Gastroesophageal sphincter (tissue), 4 donors: ENCODE data around the gene NDRG3. TPM values are rescaled to one million over a fixed set of nuclear protein-coding genes. Genes with fewer than 3 reads are reported as not detected.

ENCODE experiments used
- ATAC-seq: fragments of 150-250 bp; one replicate; pipeline ENCODE4 v1.9.1; 2016; ENCODE audit warnings: mild to moderate bottlenecking, moderate library complexity
- H3K27ac ChIP-seq, 4 donors: fragments of 200-600 bp; sonication (generic) in 3 of 4; 1 replicate in 3 of 4; 2 replicates in 1 of 4; pipeline ENCODE4 v1.5.1; 2016 to 2019
- H3K27me3 ChIP-seq: fragments of 200-600 bp; sonication (generic); one replicate; pipeline ENCODE4 v1.5.1; 2019
- H3K36me3 ChIP-seq, 2 donors: fragments of 200-600 bp; sonication (generic); one replicate each; pipeline ENCODE4 v1.5.1; 2019; ENCODE audit warnings: control low read depth in 1 of 2
- H3K4me1 ChIP-seq, 3 donors: fragments of 200-600 bp; sonication (generic); 1 replicate in 2 of 3; 2 replicates in 1 of 3; pipeline ENCODE4 v1.5.1; 2016 to 2019; ENCODE audit warnings: control low read depth in 2 of 3
- H3K4me3 ChIP-seq, 2 donors: fragments of 200-600 bp; sonication (generic); one replicate each; pipeline ENCODE4 v1.5.1; 2019; ENCODE audit warnings: mild to moderate bottlenecking in 1 of 2, moderate library complexity in 1 of 2
- H3K9me3 ChIP-seq, 3 donors: fragments of 200-600 bp; sonication (generic); one replicate each; pipeline ENCODE4 v1.5.1; 2017 to 2019; ENCODE audit warnings: control low read depth in 2 of 3
- CTCF ChIP-seq, 4 experiments: fragments of 200-600 bp in 2 of 4; fragments of 450-650 bp in 2 of 4; sonication (generic) in 1 of 4; IDR thresholded peaks; one replicate each; pipeline ENCODE4 v1.5.1; 2017 to 2019; ENCODE audit warnings: antibody characterized with exemption in 4 of 4, mild to moderate bottlenecking in 2 of 4, moderate library complexity in 2 of 4
- EP300 ChIP-seq: sonication (generic); formaldehyde crosslinking; IDR thresholded peaks from one replicate; pipeline ENCODE4 v1.6.1; 2017; ENCODE audit warnings: antibody characterized with exemption, mild to moderate bottlenecking
- POLR2A ChIP-seq, 2 donors: fragments of 450-650 bp; IDR thresholded peaks; one replicate each; pipeline ENCODE4 v1.6.1; 2017; ENCODE audit warnings: antibody characterized with exemption in 2 of 2, mild to moderate bottlenecking in 2 of 2, moderate library complexity in 1 of 2
- POLR2AphosphoS5 ChIP-seq: sonication (generic); formaldehyde crosslinking; IDR thresholded peaks from one replicate; pipeline ENCODE4 v1.6.1; 2017; ENCODE audit warnings: antibody characterized with exemption
- WGBS, 2 donors: methylation state at CpG; one replicate each; pipeline ENCODE4 v1.1.5; 2018; ENCODE audit warnings: low coverage in 1 of 2; 5-methylcytosine and 5-hydroxymethylcytosine counted together
- total RNA-seq, 4 donors: library from RNA; depleted of rRNA; stranded (reverse); fragments of >200 nt; gene quantifications; one replicate each; pipeline ENCODE4 v1.1.0, GENCODE V29; 2016

Gene NDRG3
- total RNA-seq, 4 donors from 2014 or later: 13.3 to 37.1 (median 26.0) TPM

DNA sequence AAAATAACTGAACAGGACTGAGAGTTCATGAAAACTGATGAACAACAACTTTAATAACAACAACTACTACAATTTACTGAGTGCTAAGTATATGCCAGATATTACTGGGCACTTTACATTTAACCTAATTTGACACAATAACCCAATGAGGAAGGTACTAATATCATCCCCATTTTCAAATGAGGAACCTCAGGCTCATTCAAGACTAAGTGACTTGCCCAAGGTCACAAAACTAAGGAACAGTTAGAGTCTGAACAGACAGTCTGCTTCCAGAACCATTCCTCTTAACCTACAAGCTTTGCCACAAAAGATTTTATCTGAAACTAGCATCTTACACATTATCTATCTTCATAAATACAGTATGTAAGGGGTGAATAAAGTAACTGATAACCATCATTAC is 10.6 kb upstream of the NDRG3 start:
- Histone ChIP-seq H3K4me3 (no peak overlapping the region), H3K4me1 (peaks cover 0 to 11% (median 0%) of the 10 kb centered on the region in 3 donors), H3K9me3 (no peaks in the 10 kb centered on the region), H3K27ac (no peak overlapping the region), H3K27me3 (no peaks in the 10 kb centered on the region), H3K36me3 (peaks cover 0 to 41% of the 10 kb centered on the region in 2 donors)
- ATAC-seq: no peak
- TF ChIP-seq EP300 (no peak), CTCF (IDR thresholded peaks at IDR 0.05) (no peak), POLR2A (IDR thresholded peaks at IDR 0.05) (no peak), POLR2AphosphoS5 (no peak)

DNA sequence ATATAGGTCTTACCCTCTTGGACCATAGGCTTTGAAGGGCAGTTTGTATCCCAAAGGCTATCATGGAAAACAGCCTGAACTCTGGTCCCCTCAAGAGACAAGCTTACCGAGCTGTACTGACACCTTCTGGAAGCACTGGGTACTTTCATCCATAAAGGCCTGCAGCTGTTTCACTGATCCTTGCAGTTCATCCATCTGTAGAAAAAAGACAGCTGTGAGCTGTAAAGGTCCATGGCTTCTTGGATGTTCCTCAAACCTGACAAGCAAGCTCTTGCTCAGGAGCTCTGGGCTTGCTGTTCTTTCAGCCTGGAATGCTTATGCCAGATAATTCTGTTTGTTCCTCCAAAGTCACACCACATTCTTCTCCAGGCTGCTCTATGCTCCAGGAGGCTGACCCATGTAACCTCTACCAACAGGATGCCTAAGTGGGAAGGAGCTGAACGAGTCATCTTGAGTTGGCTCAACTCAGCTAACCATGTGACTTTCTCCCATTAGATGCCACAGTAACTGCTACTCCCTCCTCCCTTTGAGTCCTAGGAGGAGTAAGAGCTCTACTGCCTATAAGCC is 8.8 kb upstream of the NDRG3 start:
- H3K36me3 ChIP-seq: peaks cover 0 to 41% of the 10 kb centered on the region in 2 donors
- H3K27me3 ChIP-seq: no peaks in the 10 kb centered on the region
- peaks cover 0 to 11% (median 0%) of the 10 kb centered on the region in 3 donors for H3K4me1 ChIP-seq
- TF ChIP-seq EP300 (no peak), CTCF (IDR thresholded peaks at IDR 0.05) (peak; percentile 56 to 86 (median 78)), POLR2A (IDR thresholded peaks at IDR 0.05) (no peak), POLR2AphosphoS5 (no peak)
- peak; percentile 90 for ATAC-seq
- H3K9me3 ChIP-seq: no peaks in the 10 kb centered on the region
- no peak overlapping the region for H3K4me3 ChIP-seq
- WGBS, 2 donors: 0 to 6% methylated on average over 1 to 2 of the region's 2 CpGs
- H3K27ac ChIP-seq: peak overlapping the region in 3 of 4 donors; percentile 26 to 55 (median 28)

DNA sequence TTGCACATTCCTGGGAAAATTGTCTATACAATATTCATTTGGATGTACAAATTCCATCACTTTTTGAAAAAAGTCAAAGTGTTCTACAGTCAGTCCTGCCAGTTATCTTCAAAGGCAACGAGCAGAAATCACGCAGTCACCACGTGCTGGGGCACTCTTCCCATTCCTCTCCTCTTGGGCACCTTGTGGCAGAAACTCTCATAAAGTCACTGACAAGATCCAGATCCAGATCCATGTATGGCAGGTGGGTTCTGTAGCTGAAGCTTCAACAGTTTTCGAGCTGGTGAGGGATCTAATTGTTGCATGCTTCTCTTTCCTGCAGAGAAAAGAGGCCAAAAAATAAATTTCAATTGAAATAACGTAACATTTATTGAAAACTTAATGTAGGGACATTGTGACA is 6.7 kb upstream of the NDRG3 start:
- no peak for ATAC-seq
- WGBS, 2 donors: 67 to 91% methylated on average over 5 of the region's 5 CpGs
- Histone ChIP-seq H3K4me1 (peaks cover 0 to 11% (median 0%) of the 10 kb centered on the region in 3 donors), H3K27ac (no peak overlapping the region), H3K9me3 (no peaks in the 10 kb centered on the region), H3K36me3 (peaks cover 0 to 39% of the 10 kb centered on the region in 2 donors), H3K27me3 (no peaks in the 10 kb centered on the region), H3K4me3 (no peak overlapping the region)
- TF ChIP-seq POLR2AphosphoS5 (no peak), POLR2A (IDR thresholded peaks at IDR 0.05) (no peak), CTCF (IDR thresholded peaks at IDR 0.05) (no peak), EP300 (no peak)

DNA sequence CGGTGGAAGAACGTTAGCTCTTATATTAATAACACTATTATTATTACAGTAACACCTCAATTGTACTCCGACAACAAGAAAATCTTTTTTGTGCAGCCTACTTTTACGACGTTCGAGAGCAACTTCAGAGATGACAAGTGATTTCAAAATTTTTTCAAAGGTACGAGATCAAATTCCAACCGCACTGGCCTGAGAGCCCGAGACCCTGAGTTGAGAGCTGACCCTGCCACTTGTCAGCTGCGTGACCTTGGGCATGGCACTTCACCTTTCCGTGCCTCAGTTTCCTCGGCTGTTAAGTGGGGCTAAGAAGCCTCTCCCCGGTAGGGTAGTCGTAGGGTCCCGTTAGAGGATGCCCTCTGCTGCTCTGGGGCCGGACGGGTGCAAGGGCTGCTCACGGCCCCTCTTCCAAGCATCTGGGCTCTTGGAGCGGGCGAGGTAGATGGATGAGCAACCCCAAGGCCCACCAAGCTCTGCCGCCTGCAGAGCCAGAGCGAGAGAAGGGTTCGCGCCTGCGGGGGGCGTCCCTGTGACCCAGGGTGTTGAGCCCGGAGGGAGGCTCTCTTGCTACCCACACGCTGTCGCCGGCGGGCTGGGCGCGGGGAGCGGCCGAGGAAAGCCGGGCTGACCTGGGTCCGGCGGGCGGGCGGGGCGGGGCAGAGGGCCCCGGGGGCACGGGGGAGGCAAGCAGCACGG is 510 bp downstream of the NDRG3 start:
- WGBS, 2 donors: 0 to 4% methylated on average over 8 to 11 of the region's 44 CpGs
- Histone ChIP-seq H3K27ac (peak overlapping the region in 3 of 4 donors; percentile 66 to 83 (median 77)), H3K36me3 (no peaks in the 10 kb centered on the region), H3K4me3 (peak overlapping the region; percentile 84 to 93), H3K9me3 (no peaks in the 10 kb centered on the region), H3K4me1 (peaks cover 0 to 22% (median 0%) of the 10 kb centered on the region in 3 donors), H3K27me3 (no peaks in the 10 kb centered on the region)
- ATAC-seq: peak; percentile 12
- no peak for TF ChIP-seq POLR2A (IDR thresholded peaks at IDR 0.05)
- no peak for TF ChIP-seq POLR2AphosphoS5
- no peak for TF ChIP-seq EP300
- TF ChIP-seq CTCF (IDR thresholded peaks at IDR 0.05): no peak

GRCh38 chr20:36744764-36745191 is 1.1 kb downstream of the NDRG3 start:
- Histone ChIP-seq H3K27me3 (no peaks in the 10 kb centered on the region), H3K4me1 (peaks cover 0 to 22% (median 0%) of the 10 kb centered on the region in 3 donors), H3K9me3 (no peaks in the 10 kb centered on the region), H3K27ac (peak overlapping the region in 3 of 4 donors; percentile 66 to 83 (median 77)), H3K36me3 (no peaks in the 10 kb centered on the region), H3K4me3 (peak overlapping the region; percentile 84 to 93)
- ATAC-seq: no peak
- TF ChIP-seq POLR2A (IDR thresholded peaks at IDR 0.05) (no peak), EP300 (no peak), POLR2AphosphoS5 (no peak), CTCF (IDR thresholded peaks at IDR 0.05) (no peak)
- 0 to 8% methylated on average over 2 to 3 of the region's 8 CpGs for WGBS, 2 donors
